Activated T-cell treated with anti-CD3 and anti-CD28 coated beads, Interleukin-2, amount 50 U/mL, for 4 hours (primary cell): ENCODE measurements around the gene PHOX2B. TPM values are rescaled to one million over a fixed set of nuclear protein-coding genes. Genes with fewer than 3 reads are reported as not detected.

ENCODE experiments used
- ATAC-seq, 2 donors: fragments of 200-7000 bp; cut with Tn5 transposase; one replicate each; pipeline ENCODE4 v1.10.0; 2021
- DNase-seq: peaks from one replicate; pipeline ENCODE4 v3.0.0-alpha.2; 2020
- H3K27me3 Mint-ChIP-seq: one replicate; pipeline ENCODE4 v1.8.0; 2021; ENCODE audit warnings: low read depth, mixed read lengths
- H3K36me3 Mint-ChIP-seq: one replicate; pipeline ENCODE4 v1.8.0; 2022; ENCODE audit warnings: mixed read lengths; ENCODE audit not compliant: insufficient read depth
- H3K4me1 Mint-ChIP-seq: one replicate; pipeline ENCODE4 v1.8.0; 2021; ENCODE audit warnings: low read depth, mixed read lengths
- H3K4me3 Mint-ChIP-seq: one replicate; pipeline ENCODE4 v1.8.0; 2021; ENCODE audit warnings: mild to moderate bottlenecking, moderate library complexity, mixed read lengths
- H3K9me3 Mint-ChIP-seq: one replicate; pipeline ENCODE4 v1.8.0; 2021; ENCODE audit warnings: mixed read lengths
- total RNA-seq, 3 donors: library from RNA; stranded (reverse); gene quantifications; one replicate each; pipeline ENCODE4 v1.2.1, GENCODE V29; 2021

The PHOX2B gene
- not detected for total RNA-seq

DNA sequence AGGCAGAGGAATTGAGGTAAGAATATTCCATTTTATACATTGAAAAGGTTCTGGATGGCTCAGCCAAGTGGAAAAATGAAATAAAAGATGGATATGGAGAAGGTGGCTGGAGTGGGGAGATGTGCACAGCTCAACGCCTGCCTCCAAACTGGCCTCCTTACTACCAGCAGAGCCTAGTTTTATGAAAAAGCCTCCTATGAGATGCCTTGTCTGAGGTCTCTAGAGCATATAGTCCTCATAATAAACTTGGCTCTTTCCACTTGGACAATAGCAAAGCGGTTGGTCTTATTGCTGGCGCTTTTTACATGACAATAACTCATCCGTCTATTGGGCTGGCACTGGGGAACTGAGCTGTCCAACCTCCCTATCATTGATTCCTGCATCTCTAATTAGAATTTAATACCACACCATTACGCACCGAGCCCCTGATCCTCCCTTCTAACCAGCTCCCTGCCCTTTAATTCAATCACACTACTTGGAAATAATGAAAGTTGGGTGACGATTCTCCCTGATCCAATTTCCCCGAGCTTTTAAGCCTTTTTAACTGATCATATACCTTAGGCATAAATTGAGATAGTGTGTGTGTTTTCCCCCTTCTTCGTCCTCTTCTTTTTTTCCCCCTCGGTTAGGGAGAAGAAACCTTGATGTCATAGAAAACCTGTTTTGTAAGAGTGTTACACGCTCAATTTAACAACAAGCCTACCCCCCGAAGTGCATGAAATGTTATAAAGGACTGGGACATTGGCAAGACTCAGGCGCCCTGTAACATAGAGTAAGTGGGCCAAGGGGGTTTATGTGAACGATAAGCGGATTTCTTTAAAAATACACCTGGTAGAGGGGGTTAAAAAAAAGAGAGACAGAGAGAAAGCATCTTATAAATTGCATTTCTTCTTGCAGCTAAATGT, at the start of gene PHOX2B:
TSS of gene PHOX2B (minus strand) at position 155 of the 905 bp plus-strand sequence. CDS start at position 40, 115 bp downstream.
- Mint-ChIP-seq H3K9me3 (no peaks in the 10 kb centered on the region), H3K4me1 (peaks cover 2% of the 10 kb centered on the region), H3K4me3 (no peak within 1 kb of the TSS), H3K36me3 (no peaks in the 10 kb centered on the region), H3K27me3 (peaks cover 86% of the 10 kb centered on the region)
- ATAC-seq: no peak
- no peak for DNase-seq

DNA sequence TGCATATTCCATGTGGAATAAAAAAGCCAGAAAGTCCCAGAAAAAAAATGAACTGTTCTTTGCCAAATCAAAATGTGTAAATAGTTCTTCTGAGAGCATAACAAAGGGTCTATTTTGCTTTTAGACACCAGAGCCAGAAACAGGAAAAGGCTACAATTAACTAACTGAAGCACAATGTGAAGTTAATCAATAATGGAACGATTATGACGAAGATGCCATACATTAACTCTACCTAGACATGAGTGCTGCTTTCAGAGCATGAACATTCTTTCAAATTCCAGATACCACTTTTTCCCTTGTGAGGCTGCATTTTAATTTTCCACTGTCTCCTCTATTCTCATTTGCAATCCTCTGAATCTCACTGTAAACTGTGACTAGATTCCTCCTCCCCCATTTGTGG, 48.7 kb upstream of the PHOX2B start:
- ATAC-seq: no peak
- H3K36me3 Mint-ChIP-seq: no peaks in the 10 kb centered on the region
- no peak for DNase-seq

DNA sequence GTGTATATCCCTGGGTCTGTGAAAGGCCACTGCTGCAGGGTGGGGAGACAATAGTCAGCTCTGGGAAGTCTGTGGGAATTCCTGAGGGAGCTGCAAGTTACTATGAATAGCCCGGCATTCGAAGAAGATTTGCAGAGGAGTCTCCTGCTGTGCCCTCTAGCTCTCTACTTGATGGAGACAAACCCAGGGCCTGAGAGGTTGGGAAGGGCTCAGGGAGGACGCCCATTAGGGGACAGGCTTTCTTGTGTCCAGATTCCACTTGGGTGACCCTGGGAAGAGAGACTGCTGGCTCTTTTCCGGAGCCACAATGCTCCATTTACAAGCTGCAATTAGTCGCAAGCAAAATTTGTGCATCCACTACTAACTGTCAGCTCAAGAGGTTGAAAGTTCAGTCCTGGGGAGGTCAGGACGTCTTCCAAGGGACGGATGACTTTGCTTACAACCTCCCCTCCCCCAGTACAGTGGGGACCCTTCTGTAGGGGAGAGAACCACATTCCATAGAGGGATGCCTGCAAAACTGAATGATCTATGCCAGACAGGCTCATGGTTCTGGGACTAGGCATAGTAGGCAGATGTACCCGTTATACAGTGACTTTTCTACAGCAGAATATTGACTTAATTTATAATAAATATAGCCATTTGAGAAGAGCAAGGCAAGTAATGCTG, 48.2 kb upstream of the PHOX2B start:
- Mint-ChIP-seq H3K4me1 (no peaks in the 10 kb centered on the region), H3K4me3 (no peak overlapping the region), H3K9me3 (no peaks in the 10 kb centered on the region)

More for the DNA sequence above, 48.7 kb upstream of the PHOX2B start:
- no peak overlapping the region for H3K4me3 Mint-ChIP-seq
- no peaks in the 10 kb centered on the region for H3K9me3 Mint-ChIP-seq
- no peaks in the 10 kb centered on the region for H3K4me1 Mint-ChIP-seq
- peaks cover 3% of the 10 kb centered on the region for H3K27me3 Mint-ChIP-seq

DNA sequence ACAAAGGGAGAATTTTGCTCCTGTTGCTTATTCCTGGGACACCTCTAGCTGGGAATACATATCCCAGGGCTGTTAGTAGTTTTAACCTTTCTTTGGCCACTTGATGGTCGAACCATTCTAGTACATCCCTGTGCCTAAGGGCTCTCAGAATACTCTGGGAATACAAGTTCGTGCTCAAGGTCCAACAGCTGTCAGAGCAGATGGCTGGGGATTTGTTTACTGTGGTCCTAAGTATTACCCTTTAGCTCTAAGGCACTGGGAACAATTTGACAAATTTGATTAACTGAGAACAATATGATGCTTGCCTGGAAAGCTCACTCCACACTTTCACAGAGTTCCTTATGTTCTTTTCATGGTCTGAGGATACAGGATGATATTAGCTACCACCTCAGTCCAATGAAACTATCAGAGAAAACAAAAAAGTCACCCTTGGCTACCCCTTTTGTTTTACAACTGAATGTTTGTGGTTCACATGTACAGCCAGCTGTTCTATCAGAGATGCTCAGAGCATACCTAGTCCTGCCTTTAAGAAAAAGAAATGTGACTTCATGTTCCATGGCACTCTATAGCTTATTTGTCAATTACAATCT, 47.4 kb upstream of the PHOX2B start:
- Mint-ChIP-seq H3K4me3 (no peak overlapping the region), H3K9me3 (no peaks in the 10 kb centered on the region), H3K27me3 (peaks cover 6% of the 10 kb centered on the region), H3K36me3 (no peaks in the 10 kb centered on the region), H3K4me1 (no peaks in the 10 kb centered on the region)
- DNase-seq (no peak), ATAC-seq (no peak)

More for the DNA sequence above, 48.2 kb upstream of the PHOX2B start:
- peaks cover 3% of the 10 kb centered on the region for H3K27me3 Mint-ChIP-seq
- ATAC-seq (no peak), DNase-seq (no peak)
- no peaks in the 10 kb centered on the region for H3K36me3 Mint-ChIP-seq

DNA sequence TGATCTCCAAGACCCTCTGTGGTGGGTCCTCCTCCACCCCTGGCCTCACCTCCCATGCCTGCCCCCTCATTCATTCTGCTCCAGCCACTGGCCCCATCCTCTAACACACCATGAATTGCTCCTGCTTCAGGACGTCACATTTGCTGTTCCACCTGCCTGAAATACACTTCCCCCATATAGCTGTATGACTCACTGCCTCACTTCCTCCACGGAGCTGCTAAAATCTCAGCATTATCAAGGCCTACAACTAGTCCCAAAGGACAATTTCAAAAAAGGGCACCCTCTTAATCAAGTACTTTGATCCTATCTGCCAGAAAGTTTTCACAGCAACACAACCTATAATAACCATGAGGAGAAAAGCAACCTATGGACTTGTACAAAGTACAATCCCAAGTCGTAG, 43.6 kb upstream of the PHOX2B start:
- Mint-ChIP-seq H3K27me3 (peaks cover 7% of the 10 kb centered on the region), H3K4me1 (no peaks in the 10 kb centered on the region), H3K9me3 (no peaks in the 10 kb centered on the region), H3K4me3 (no peak overlapping the region), H3K36me3 (no peaks in the 10 kb centered on the region)
- DNase-seq (no peak), ATAC-seq (no peak)

DNA sequence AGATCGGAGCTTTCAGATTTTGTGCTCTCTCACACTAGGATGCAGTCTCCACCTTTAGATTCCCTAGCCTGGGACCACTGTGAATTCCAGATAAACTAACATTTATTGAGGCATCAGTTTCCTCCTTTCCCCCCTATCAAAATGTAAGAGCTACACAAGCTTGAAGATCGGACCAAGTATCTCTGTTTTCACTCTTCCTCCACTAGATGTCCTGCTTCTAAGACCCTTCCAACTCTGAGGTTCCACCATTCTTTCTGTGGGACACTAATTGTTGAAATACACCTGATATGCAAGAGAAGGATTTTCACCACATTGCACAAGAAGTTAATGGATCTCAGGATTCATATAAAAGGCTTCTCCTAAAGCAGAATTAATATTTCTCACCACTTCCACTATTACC, 43.0 kb upstream of the PHOX2B start:
- no peaks in the 10 kb centered on the region for H3K4me1 Mint-ChIP-seq
- ATAC-seq (no peak), DNase-seq (no peak)
- no peak overlapping the region for H3K4me3 Mint-ChIP-seq
- peaks cover 7% of the 10 kb centered on the region for H3K27me3 Mint-ChIP-seq
- no peaks in the 10 kb centered on the region for H3K36me3 Mint-ChIP-seq
- H3K9me3 Mint-ChIP-seq: no peaks in the 10 kb centered on the region

DNA sequence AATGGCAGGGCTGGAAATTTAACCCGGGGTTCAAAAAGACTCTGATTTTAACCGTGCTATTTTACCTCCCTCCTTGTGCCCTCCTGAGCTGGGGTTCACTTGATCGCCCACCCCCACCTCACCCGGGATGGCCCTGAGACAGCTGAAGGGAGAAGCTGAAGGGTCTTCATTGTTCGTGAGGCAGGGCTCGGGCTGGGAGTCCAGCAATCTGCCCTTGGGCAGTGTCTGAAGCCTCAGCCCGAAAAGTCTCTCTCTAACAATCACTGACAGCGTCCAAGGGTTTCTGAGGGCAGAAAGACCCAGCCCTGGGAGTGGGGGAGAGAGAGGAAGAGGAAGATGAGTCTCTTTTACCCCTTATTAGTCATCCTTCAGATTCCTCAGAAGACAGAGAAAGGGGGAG, 39.4 kb upstream of the PHOX2B start:
- H3K36me3 Mint-ChIP-seq: no peaks in the 10 kb centered on the region

DNA sequence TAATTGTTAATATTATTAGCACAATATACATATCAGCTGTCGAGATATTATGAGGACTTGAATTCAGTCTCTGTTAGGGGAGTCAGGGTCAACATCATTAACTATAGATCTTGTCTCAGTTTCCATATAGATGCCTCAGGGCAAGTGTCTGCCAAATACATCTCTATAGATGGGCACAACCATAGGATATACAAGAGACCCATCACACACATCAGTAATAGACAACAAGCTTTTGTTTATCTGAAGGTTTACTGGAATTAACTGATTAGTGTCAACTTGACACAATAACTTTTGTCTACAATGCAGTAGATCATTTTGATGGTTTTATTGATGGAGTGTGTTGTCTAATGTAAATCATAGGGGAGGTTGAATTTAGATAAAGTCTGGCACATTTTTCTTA, 37.1 kb upstream of the PHOX2B start:
- no peaks in the 10 kb centered on the region for H3K4me1 Mint-ChIP-seq
- no peak overlapping the region for H3K4me3 Mint-ChIP-seq
- no peak for DNase-seq
- H3K9me3 Mint-ChIP-seq: no peaks in the 10 kb centered on the region
- no peaks in the 10 kb centered on the region for H3K36me3 Mint-ChIP-seq
- peaks cover 2% of the 10 kb centered on the region for H3K27me3 Mint-ChIP-seq
- no peak for ATAC-seq

More for the DNA sequence above, 39.4 kb upstream of the PHOX2B start:
- DNase-seq (no peak), ATAC-seq (no peak)
- Mint-ChIP-seq H3K27me3 (peaks cover 7% of the 10 kb centered on the region), H3K4me1 (no peaks in the 10 kb centered on the region), H3K4me3 (no peak overlapping the region), H3K9me3 (no peaks in the 10 kb centered on the region)

DNA sequence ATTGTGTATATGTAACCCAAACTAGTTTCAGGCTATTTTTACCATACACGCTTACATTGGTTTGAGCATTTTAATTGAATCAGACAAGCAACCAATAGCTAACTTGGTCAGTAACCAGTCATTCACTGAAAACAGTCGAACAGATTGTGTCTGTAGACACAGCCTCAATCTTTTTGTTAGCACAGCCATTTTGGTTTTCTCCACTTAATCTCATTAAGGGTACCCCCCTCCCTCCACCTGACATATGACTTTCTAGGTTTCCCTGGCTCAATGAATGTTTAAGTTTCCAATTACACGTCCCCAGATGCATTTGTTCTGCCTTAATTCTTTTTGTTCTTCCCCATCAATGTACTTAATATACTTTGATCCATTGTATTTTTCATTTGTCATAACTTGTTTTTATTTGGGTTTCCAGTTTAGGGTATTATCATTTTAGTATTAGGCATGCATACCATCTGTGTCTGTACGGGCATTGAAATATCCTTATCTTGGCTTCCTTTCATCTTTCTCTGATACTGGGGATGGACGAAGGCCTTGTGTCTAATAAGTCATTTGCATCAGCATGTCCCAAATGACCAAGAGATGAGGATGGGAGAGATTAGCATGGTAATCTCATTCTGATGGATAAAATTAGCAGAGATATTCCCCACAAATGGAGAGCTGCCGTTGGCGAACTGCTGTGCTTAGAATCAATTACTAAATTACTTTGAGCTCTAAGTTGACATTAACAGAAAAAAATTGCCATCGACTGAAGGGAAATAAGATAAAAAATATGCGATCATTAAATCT, 35.9 kb upstream of the PHOX2B start:
- no peak overlapping the region for H3K4me3 Mint-ChIP-seq
- peaks cover 1% of the 10 kb centered on the region for H3K27me3 Mint-ChIP-seq
- no peaks in the 10 kb centered on the region for H3K9me3 Mint-ChIP-seq
- H3K36me3 Mint-ChIP-seq: no peaks in the 10 kb centered on the region
- DNase-seq: no peak
- ATAC-seq: no peak
- H3K4me1 Mint-ChIP-seq: no peaks in the 10 kb centered on the region

DNA sequence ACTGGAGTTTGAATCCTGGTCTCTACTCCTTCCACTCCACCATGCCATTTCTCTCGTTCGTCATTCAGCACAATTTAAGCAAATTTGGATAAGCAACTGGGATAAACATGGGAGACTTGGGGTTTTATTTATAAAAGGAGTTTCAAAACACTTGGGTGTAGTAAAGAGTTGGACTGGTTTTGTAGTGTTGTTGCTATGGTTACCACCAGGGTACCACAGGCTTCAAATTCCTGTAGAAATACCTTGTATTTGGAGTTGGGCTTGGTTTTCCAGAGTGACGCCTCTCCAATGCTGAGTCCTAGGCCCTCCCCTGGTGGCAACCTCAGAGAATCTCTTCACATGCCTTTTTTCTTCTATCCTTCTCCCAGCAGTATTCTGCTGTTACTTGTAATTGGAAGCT, 27.9 kb upstream of the PHOX2B start:
- H3K36me3 Mint-ChIP-seq: no peaks in the 10 kb centered on the region
- H3K9me3 Mint-ChIP-seq: no peaks in the 10 kb centered on the region
- DNase-seq: no peak
- H3K27me3 Mint-ChIP-seq: no peaks in the 10 kb centered on the region
- ATAC-seq: no peak
- no peak overlapping the region for H3K4me3 Mint-ChIP-seq
- H3K4me1 Mint-ChIP-seq: no peaks in the 10 kb centered on the region

DNA sequence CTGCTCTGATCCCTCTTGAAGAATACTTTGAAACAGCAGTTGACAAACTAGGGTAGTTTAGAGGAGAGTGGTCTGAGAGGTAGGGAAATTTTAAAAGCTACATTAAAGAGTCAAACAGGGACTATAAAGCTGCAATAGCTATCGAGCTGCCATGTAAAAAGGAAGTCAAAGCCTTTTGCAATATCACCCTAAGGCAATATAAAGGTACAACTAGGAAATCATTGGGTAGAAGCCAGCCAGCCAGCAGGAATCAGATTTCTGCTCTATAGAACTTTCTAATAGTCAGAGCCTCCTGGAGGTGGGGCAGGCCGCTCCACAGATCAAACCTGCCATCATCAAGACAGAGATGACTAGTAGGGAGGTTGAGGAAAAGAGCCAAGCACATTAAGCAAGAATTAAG, 15.2 kb upstream of the PHOX2B start:
- ATAC-seq (no peak), DNase-seq (no peak)
- peaks cover 11% of the 10 kb centered on the region for H3K27me3 Mint-ChIP-seq
- H3K4me1 Mint-ChIP-seq: no peaks in the 10 kb centered on the region
- no peak overlapping the region for H3K4me3 Mint-ChIP-seq
- H3K9me3 Mint-ChIP-seq: no peaks in the 10 kb centered on the region
- no peaks in the 10 kb centered on the region for H3K36me3 Mint-ChIP-seq

DNA sequence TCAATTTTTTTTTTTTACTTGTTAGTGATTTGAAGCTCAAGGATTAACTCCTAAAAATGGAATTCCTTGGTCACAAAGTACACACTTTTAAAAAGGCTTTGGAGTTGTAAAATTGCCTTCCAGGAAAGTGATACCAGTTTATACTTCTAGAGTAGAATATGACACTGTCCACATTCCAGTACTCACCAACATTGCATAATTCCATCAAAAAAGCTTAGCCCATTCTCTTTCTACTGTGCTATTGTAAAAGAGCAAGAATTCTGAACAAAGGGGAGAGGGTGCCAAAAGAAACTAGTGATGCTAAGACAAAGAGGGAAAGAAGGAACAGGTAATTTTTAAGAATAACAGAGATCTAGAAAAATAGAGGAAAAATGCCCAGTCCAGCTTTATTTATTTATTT, 10.4 kb upstream of the PHOX2B start:
- Mint-ChIP-seq H3K36me3 (no peaks in the 10 kb centered on the region), H3K4me1 (no peaks in the 10 kb centered on the region), H3K9me3 (no peaks in the 10 kb centered on the region), H3K4me3 (no peak overlapping the region), H3K27me3 (peaks cover 21% of the 10 kb centered on the region)
- ATAC-seq: no peak
- no peak for DNase-seq

DNA sequence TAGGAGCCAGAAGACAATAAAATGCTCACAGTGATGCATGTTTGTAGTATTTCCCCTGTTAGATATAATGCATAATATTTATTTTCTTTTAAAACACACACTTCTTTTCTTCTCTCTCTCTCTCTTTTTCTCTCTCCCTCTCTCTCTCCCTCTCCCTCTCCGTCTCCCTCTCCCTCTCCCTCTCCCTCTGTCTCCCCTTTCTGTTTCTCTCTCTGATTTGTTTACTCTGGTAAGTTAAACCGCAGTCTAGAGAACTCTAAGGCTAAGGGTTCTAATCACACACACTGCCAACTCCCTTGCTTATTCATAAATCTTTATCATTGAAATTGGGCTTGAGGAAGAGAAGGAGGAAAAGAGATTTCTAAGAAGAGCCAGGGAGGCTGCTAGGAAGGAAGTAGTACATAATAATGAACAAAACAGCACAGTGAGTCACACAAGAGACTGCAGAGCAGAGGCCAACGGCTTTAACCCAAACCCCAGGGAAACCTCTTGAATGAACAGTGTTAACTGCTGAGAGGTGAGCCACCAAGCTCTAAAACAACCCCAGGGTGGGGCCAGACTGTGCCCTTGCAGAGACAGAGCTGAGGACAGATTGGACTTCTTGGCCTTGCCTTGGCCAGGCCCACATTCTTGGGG, 9.1 kb upstream of the PHOX2B start:
- ATAC-seq: no peak
- peaks cover 28% of the 10 kb centered on the region for H3K27me3 Mint-ChIP-seq
- no peaks in the 10 kb centered on the region for H3K9me3 Mint-ChIP-seq

DNA sequence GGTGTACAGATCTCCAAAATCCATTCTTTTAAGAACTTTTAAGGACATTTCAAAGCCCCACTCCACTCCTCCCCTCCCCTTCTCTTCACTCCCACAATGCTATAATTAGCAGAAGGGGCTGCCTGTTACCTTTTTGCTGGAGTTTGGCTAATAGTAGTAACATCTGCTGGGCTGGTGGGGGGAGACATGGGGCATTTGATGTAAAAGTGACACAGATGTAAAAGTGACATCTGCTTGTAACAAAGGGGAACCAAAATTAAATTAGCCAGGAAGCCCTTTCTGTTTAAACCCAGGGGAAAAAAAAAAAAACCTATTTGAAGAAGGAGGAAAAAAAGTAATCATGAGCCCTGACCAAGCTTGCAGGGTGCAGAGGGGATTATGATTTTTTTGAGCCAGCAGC, 5.4 kb upstream of the PHOX2B start:
- ATAC-seq (no peak), DNase-seq (no peak)
- Mint-ChIP-seq H3K4me3 (no peak overlapping the region), H3K4me1 (peaks cover 2% of the 10 kb centered on the region), H3K9me3 (no peaks in the 10 kb centered on the region), H3K27me3 (peaks cover 58% of the 10 kb centered on the region), H3K36me3 (no peaks in the 10 kb centered on the region)

More for the DNA sequence above, 9.1 kb upstream of the PHOX2B start:
- Mint-ChIP-seq H3K4me1 (no peaks in the 10 kb centered on the region), H3K36me3 (no peaks in the 10 kb centered on the region), H3K4me3 (no peak overlapping the region)
- DNase-seq: no peak
